HG02678 (cell line): ENCODE data around the gene TRMT1.

ENCODE experiments used
- ATAC-seq: cut with Tn5 transposase; IDR thresholded peaks from one replicate; pipeline ENCODE4 v1.9.1; 2021; ENCODE audit warnings: mild to moderate bottlenecking, moderate library complexity; ENCODE audit not compliant: unreplicated experiment

The TRMT1 gene

GRCh38 chr19:13092606-13093235 is 23.8 kb downstream of the TRMT1 start:
- ATAC-seq: no peak

- no peak for ATAC-seq
These were observed 24.4 kb downstream of the TRMT1 start for GRCh38 chr19:13092158-13092543.

- no peak for ATAC-seq
These were observed 25.0 kb downstream of the TRMT1 start for GRCh38 chr19:13091400-13092157.

- no peak for ATAC-seq
These were observed 25.9 kb downstream of the TRMT1 start for GRCh38 chr19:13090511-13091231.

- no peak for ATAC-seq
These were observed 26.6 kb downstream of the TRMT1 start for GRCh38 chr19:13089857-13090507.

- no peak for ATAC-seq
These were observed 27.2 kb downstream of the TRMT1 start for GRCh38 chr19:13089139-13089856.

- no peak for ATAC-seq
These were observed 28.6 kb downstream of the TRMT1 start for GRCh38 chr19:13087795-13088537.

- ATAC-seq: no peak
These were observed 29.2 kb downstream of the TRMT1 start for GRCh38 chr19:13087295-13087694.

GRCh38 chr19:13086341-13086740 is 30.2 kb downstream of the TRMT1 start:
- ATAC-seq: no peak

- no peak for ATAC-seq
These were observed 30.9 kb downstream of the TRMT1 start for GRCh38 chr19:13085666-13086065.

- no peak for ATAC-seq
These were observed 32.9 kb downstream of the TRMT1 start for GRCh38 chr19:13083627-13084026.

- ATAC-seq: no peak
These were observed 33.5 kb downstream of the TRMT1 start for GRCh38 chr19:13083008-13083404.

- no peak for ATAC-seq
These were observed 34.1 kb downstream of the TRMT1 start for GRCh38 chr19:13082192-13083007.

- ATAC-seq: no peak
These were observed 37.0 kb downstream of the TRMT1 start for GRCh38 chr19:13079542-13079986.

- ATAC-seq: no peak
These were observed 37.5 kb downstream of the TRMT1 start for GRCh38 chr19:13078897-13079541.

GRCh38 chr19:13078381-13078780 is 38.2 kb downstream of the TRMT1 start:
- ATAC-seq: no peak

- ATAC-seq: no peak
These were observed 39.3 kb downstream of the TRMT1 start for GRCh38 chr19:13077240-13077639.

- ATAC-seq: no peak
These were observed 39.8 kb downstream of the TRMT1 start for GRCh38 chr19:13076787-13077186.

- no peak for ATAC-seq
These were observed 40.2 kb downstream of the TRMT1 start for GRCh38 chr19:13076320-13076719.
